A204.1 (cell line): ENCODE measurements around the gene TICAM2.

ENCODE experiments used
- FAIRE-seq: peaks from 2 replicates; lab custom pipeline; 2012; peaks lifted over from hg19 to GRCh38; lab: Jason Lieb, UNC

Gene TICAM2

GRCh38 chr5:115605436-115605835 is 3.2 kb upstream of the TICAM2 start:
- no peak for FAIRE-seq

- no peak for FAIRE-seq
Measured at GRCh38 chr5:115602591-115603125, 379 bp upstream of the TICAM2 start.

- FAIRE-seq = no peak
Measured at GRCh38 chr5:115600766-115601165, 1.5 kb downstream of the TICAM2 start.

GRCh38 chr5:115599924-115600323 is 2.4 kb downstream of the TICAM2 start:
- no peak for FAIRE-seq

GRCh38 chr5:115599502-115599901 is 2.8 kb downstream of the TICAM2 start:
- FAIRE-seq = no peak

GRCh38 chr5:115594128-115595047 is 7.9 kb downstream of the TICAM2 start:
- FAIRE-seq = no peak

GRCh38 chr5:115589043-115589442 is 13.2 kb downstream of the TICAM2 start:
- no peak for FAIRE-seq

GRCh38 chr5:115588640-115589039 is 13.6 kb downstream of the TICAM2 start:
- FAIRE-seq = no peak

- peak; percentile 87 for FAIRE-seq
Measured at GRCh38 chr5:115586525-115587146, 15.6 kb downstream of the TICAM2 start.

- FAIRE-seq = no peak
Measured at GRCh38 chr5:115585265-115585664, 17.0 kb downstream of the TICAM2 start.

- no peak for FAIRE-seq
Measured at GRCh38 chr5:115584501-115584900, 17.8 kb downstream of the TICAM2 start.

GRCh38 chr5:115583474-115583873 is 18.8 kb downstream of the TICAM2 start:
- FAIRE-seq = no peak

- no peak for FAIRE-seq
Measured at GRCh38 chr5:115580941-115581340, 21.3 kb downstream of the TICAM2 start.

- no peak for FAIRE-seq
Measured at GRCh38 chr5:115579747-115580173, 22.5 kb downstream of the TICAM2 start.

- FAIRE-seq = no peak
Measured at GRCh38 chr5:115579216-115579615, 23.1 kb downstream of the TICAM2 start.

- no peak for FAIRE-seq
Measured at GRCh38 chr5:115578657-115579056, 23.6 kb downstream of the TICAM2 start.

GRCh38 chr5:115577741-115578140 is 24.5 kb downstream of the TICAM2 start:
- FAIRE-seq = no peak

GRCh38 chr5:115577329-115577728 is 24.9 kb downstream of the TICAM2 start:
- FAIRE-seq = no peak

GRCh38 chr5:115575167-115576070 is 26.9 kb downstream of the TICAM2 start:
- no peak for FAIRE-seq

- FAIRE-seq = no peak
Measured at GRCh38 chr5:115573133-115573532, 29.1 kb downstream of the TICAM2 start.

GRCh38 chr5:115571441-115571878 is 30.8 kb downstream of the TICAM2 start:
- FAIRE-seq = no peak

GRCh38 chr5:115568668-115569067 is 33.6 kb downstream of the TICAM2 start:
- no peak for FAIRE-seq
